ENCODE measurements around the gene EXOC3.

Gene EXOC3

GRCh38 chr5:457195-457961 lies 14.4 kb downstream of the EXOC3 start:
- 95 to 96% methylated on average over 19 of the region's 19 CpGs for WGBS, 2 experiments
- H3K27me3 ChIP-seq (ENCODE audit: control insufficient read depth, insufficient read depth, low read length, poor library complexity, severe bottlenecking) = no peaks in the 10 kb centered on the region
- H3K4me1 ChIP-seq (ENCODE audit: control insufficient read depth, insufficient read depth, low read length) = no peaks in the 10 kb centered on the region
- no peak overlapping the region for H3K4me3 ChIP-seq (ENCODE audit: insufficient read depth, low read depth, low read length)
- peaks cover 41% of the 10 kb centered on the region for H3K36me3 ChIP-seq (ENCODE audit: control insufficient read depth, insufficient read depth, low read length)
- no peak overlapping the region for H3K27ac ChIP-seq (ENCODE audit: insufficient read depth, low read depth, low read length, poor library complexity, severe bottlenecking)
- no peaks in the 10 kb centered on the region for H3K9me3 ChIP-seq (ENCODE audit: control insufficient read depth, low read length)

- WGBS, 2 experiments = 91 to 93% methylated on average over 16 to 17 of the region's 17 CpGs
- H3K27me3 ChIP-seq (ENCODE audit: control insufficient read depth, insufficient read depth, low read length, poor library complexity, severe bottlenecking) = no peaks in the 10 kb centered on the region
- H3K4me1 ChIP-seq (ENCODE audit: control insufficient read depth, insufficient read depth, low read length) = no peaks in the 10 kb centered on the region
- H3K36me3 ChIP-seq (ENCODE audit: control insufficient read depth, insufficient read depth, low read length) = peaks cover 33% of the 10 kb centered on the region
- no peak overlapping the region for H3K4me3 ChIP-seq (ENCODE audit: insufficient read depth, low read depth, low read length)
- no peaks in the 10 kb centered on the region for H3K9me3 ChIP-seq (ENCODE audit: control insufficient read depth, low read length)
- no peak overlapping the region for H3K27ac ChIP-seq (ENCODE audit: insufficient read depth, low read depth, low read length, poor library complexity, severe bottlenecking)
Observed at GRCh38 chr5:458547-459353, 15.8 kb downstream of the EXOC3 start.

GRCh38 chr5:459562-460272 lies 16.7 kb downstream of the EXOC3 start:
- Histone ChIP-seq H3K4me3 (ENCODE audit: insufficient read depth, low read depth, low read length) (no peak overlapping the region), H3K36me3 (ENCODE audit: control insufficient read depth, insufficient read depth, low read length) (peaks cover 30% of the 10 kb centered on the region), H3K9me3 (ENCODE audit: control insufficient read depth, low read length) (no peaks in the 10 kb centered on the region), H3K4me1 (ENCODE audit: control insufficient read depth, insufficient read depth, low read length) (no peaks in the 10 kb centered on the region), H3K27me3 (ENCODE audit: control insufficient read depth, insufficient read depth, low read length, poor library complexity, severe bottlenecking) (no peaks in the 10 kb centered on the region), H3K27ac (ENCODE audit: insufficient read depth, low read depth, low read length, poor library complexity, severe bottlenecking) (no peak overlapping the region)
- 96% methylated on average over 24 of the region's 24 CpGs for WGBS, 2 experiments

- 95 to 96% methylated on average over 8 of the region's 8 CpGs for WGBS, 2 experiments
- Histone ChIP-seq H3K27me3 (ENCODE audit: control insufficient read depth, insufficient read depth, low read length, poor library complexity, severe bottlenecking) (no peaks in the 10 kb centered on the region), H3K4me3 (ENCODE audit: insufficient read depth, low read depth, low read length) (no peak overlapping the region), H3K9me3 (ENCODE audit: control insufficient read depth, low read length) (no peaks in the 10 kb centered on the region), H3K36me3 (ENCODE audit: control insufficient read depth, insufficient read depth, low read length) (peaks cover 34% of the 10 kb centered on the region), H3K27ac (ENCODE audit: insufficient read depth, low read depth, low read length, poor library complexity, severe bottlenecking) (no peak overlapping the region), H3K4me1 (ENCODE audit: control insufficient read depth, insufficient read depth, low read length) (no peaks in the 10 kb centered on the region)
Observed at GRCh38 chr5:460273-460625, 17.3 kb downstream of the EXOC3 start.

GRCh38 chr5:462051-462481 lies 19.1 kb downstream of the EXOC3 start:
- WGBS, 2 experiments = 95 to 97% methylated on average over 24 of the region's 24 CpGs
- H3K9me3 ChIP-seq (ENCODE audit: control insufficient read depth, low read length) = no peaks in the 10 kb centered on the region
- no peaks in the 10 kb centered on the region for H3K4me1 ChIP-seq (ENCODE audit: control insufficient read depth, insufficient read depth, low read length)
- peaks cover 35% of the 10 kb centered on the region for H3K36me3 ChIP-seq (ENCODE audit: control insufficient read depth, insufficient read depth, low read length)
- no peak overlapping the region for H3K27ac ChIP-seq (ENCODE audit: insufficient read depth, low read depth, low read length, poor library complexity, severe bottlenecking)
- H3K4me3 ChIP-seq (ENCODE audit: insufficient read depth, low read depth, low read length) = no peak overlapping the region
- no peaks in the 10 kb centered on the region for H3K27me3 ChIP-seq (ENCODE audit: control insufficient read depth, insufficient read depth, low read length, poor library complexity, severe bottlenecking)

- H3K27ac ChIP-seq (ENCODE audit: insufficient read depth, low read depth, low read length, poor library complexity, severe bottlenecking) = no peak overlapping the region
- WGBS, 2 experiments = 88% methylated on average over 7 of the region's 7 CpGs
- no peak overlapping the region for H3K4me3 ChIP-seq (ENCODE audit: insufficient read depth, low read depth, low read length)
- H3K9me3 ChIP-seq (ENCODE audit: control insufficient read depth, low read length) = no peaks in the 10 kb centered on the region
- H3K36me3 ChIP-seq (ENCODE audit: control insufficient read depth, insufficient read depth, low read length) = peaks cover 32% of the 10 kb centered on the region
- no peaks in the 10 kb centered on the region for H3K27me3 ChIP-seq (ENCODE audit: control insufficient read depth, insufficient read depth, low read length, poor library complexity, severe bottlenecking)
- no peaks in the 10 kb centered on the region for H3K4me1 ChIP-seq (ENCODE audit: control insufficient read depth, insufficient read depth, low read length)
Observed at GRCh38 chr5:463301-463700, 20.3 kb downstream of the EXOC3 start.

GRCh38 chr5:463952-464351 lies 21.0 kb downstream of the EXOC3 start:
- no peak overlapping the region for H3K27ac ChIP-seq (ENCODE audit: insufficient read depth, low read depth, low read length, poor library complexity, severe bottlenecking)
- no peaks in the 10 kb centered on the region for H3K9me3 ChIP-seq (ENCODE audit: control insufficient read depth, low read length)
- no peaks in the 10 kb centered on the region for H3K4me1 ChIP-seq (ENCODE audit: control insufficient read depth, insufficient read depth, low read length)
- no peak overlapping the region for H3K4me3 ChIP-seq (ENCODE audit: insufficient read depth, low read depth, low read length)
- WGBS, 2 experiments = 94 to 95% methylated on average over 18 of the region's 18 CpGs
- peaks cover 32% of the 10 kb centered on the region for H3K36me3 ChIP-seq (ENCODE audit: control insufficient read depth, insufficient read depth, low read length)
- H3K27me3 ChIP-seq (ENCODE audit: control insufficient read depth, insufficient read depth, low read length, poor library complexity, severe bottlenecking) = no peaks in the 10 kb centered on the region

- no peak overlapping the region for H3K4me3 ChIP-seq (ENCODE audit: insufficient read depth, low read depth, low read length)
- no peaks in the 10 kb centered on the region for H3K27me3 ChIP-seq (ENCODE audit: control insufficient read depth, insufficient read depth, low read length, poor library complexity, severe bottlenecking)
- H3K36me3 ChIP-seq (ENCODE audit: control insufficient read depth, insufficient read depth, low read length) = peaks cover 31% of the 10 kb centered on the region
- no peaks in the 10 kb centered on the region for H3K4me1 ChIP-seq (ENCODE audit: control insufficient read depth, insufficient read depth, low read length)
- 94 to 95% methylated on average over 19 of the region's 19 CpGs for WGBS, 2 experiments
- H3K9me3 ChIP-seq (ENCODE audit: control insufficient read depth, low read length) = no peaks in the 10 kb centered on the region
- H3K27ac ChIP-seq (ENCODE audit: insufficient read depth, low read depth, low read length, poor library complexity, severe bottlenecking) = no peak overlapping the region
Observed at GRCh38 chr5:464446-464842, 21.5 kb downstream of the EXOC3 start.

GRCh38 chr5:464843-465590 lies 22.0 kb downstream of the EXOC3 start:
- peaks cover 26% of the 10 kb centered on the region for H3K36me3 ChIP-seq (ENCODE audit: control insufficient read depth, insufficient read depth, low read length)

More at GRCh38 chr5:464843-465590, 22.0 kb downstream of the EXOC3 start:
- no peaks in the 10 kb centered on the region for H3K27me3 ChIP-seq (ENCODE audit: control insufficient read depth, insufficient read depth, low read length, poor library complexity, severe bottlenecking)
- H3K4me3 ChIP-seq (ENCODE audit: insufficient read depth, low read depth, low read length) = no peak overlapping the region
- WGBS, 2 experiments = 95% methylated on average over 63 of the region's 63 CpGs
- no peak overlapping the region for H3K27ac ChIP-seq (ENCODE audit: insufficient read depth, low read depth, low read length, poor library complexity, severe bottlenecking)
- no peaks in the 10 kb centered on the region for H3K9me3 ChIP-seq (ENCODE audit: control insufficient read depth, low read length)
- H3K4me1 ChIP-seq (ENCODE audit: control insufficient read depth, insufficient read depth, low read length) = no peaks in the 10 kb centered on the region

Measured in ectodermal cell (in vitro differentiated cells).